ENCODE measurements around the gene CYRIA. TPM values are rescaled to one million over a fixed set of nuclear protein-coding genes. Genes with fewer than 3 reads are reported as not detected.

The CYRIA gene
- polyA plus RNA-seq, 3 donors, result 2.1 to 2.2 (median 2.2) TPM

GRCh38 chr2:16671760-16672159 is 6.1 kb upstream of the CYRIA start:
- DNase-seq, result no peak

- DNase-seq, result no peak
These were observed 3.8 kb upstream of the CYRIA start for GRCh38 chr2:16669388-16669787.

- no peak for DNase-seq
These were observed 791 bp upstream of the CYRIA start for GRCh38 chr2:16666449-16666801.

GRCh38 chr2:16664809-16665747 is 556 bp downstream of the CYRIA start:
- DNase-seq, result no peak

GRCh38 chr2:16664052-16664731 is 1.4 kb downstream of the CYRIA start:
- DNase-seq, result peak; percentile 71

GRCh38 chr2:16663121-16663905 is 2.3 kb downstream of the CYRIA start:
- no peak for DNase-seq

GRCh38 chr2:16661936-16662839 is 3.4 kb downstream of the CYRIA start:
- no peak for DNase-seq

- no peak for DNase-seq
These were observed 4.1 kb downstream of the CYRIA start for GRCh38 chr2:16661526-16661925.

GRCh38 chr2:16660556-16660955 is 5.1 kb downstream of the CYRIA start:
- no peak for DNase-seq

GRCh38 chr2:16660114-16660513 is 5.5 kb downstream of the CYRIA start:
- DNase-seq, result no peak

GRCh38 chr2:16658076-16658739 is 7.4 kb downstream of the CYRIA start:
- DNase-seq, result no peak

GRCh38 chr2:16657671-16658070 is 8.0 kb downstream of the CYRIA start:
- DNase-seq, result no peak

- DNase-seq, result no peak
These were observed 8.7 kb downstream of the CYRIA start for GRCh38 chr2:16656784-16657391.

GRCh38 chr2:16655905-16656642 is 9.6 kb downstream of the CYRIA start:
- DNase-seq, result no peak

- no peak for DNase-seq
These were observed 10.2 kb downstream of the CYRIA start for GRCh38 chr2:16655445-16655837.

GRCh38 chr2:16654833-16655444 is 10.7 kb downstream of the CYRIA start:
- DNase-seq, result no peak

GRCh38 chr2:16653799-16654198 is 11.8 kb downstream of the CYRIA start:
- DNase-seq, result no peak

GRCh38 chr2:16653083-16653375 is 12.6 kb downstream of the CYRIA start:
- no peak for DNase-seq
